OCI-M1 (cell line): ENCODE measurements around the gene PKHD1.

Experiments used
- DNase-seq: peaks from one replicate; lab custom pipeline; 2025; lab: John Stamatoyannopoulos, UW

PKHD1 gene

GRCh38 chr6:52045481-52045880, 41.9 kb downstream of the PKHD1 start:
- no peak for DNase-seq

- DNase-seq: no peak
These were observed 42.4 kb downstream of the PKHD1 start for GRCh38 chr6:52045033-52045432.

- DNase-seq: no peak
These were observed 45.1 kb downstream of the PKHD1 start for GRCh38 chr6:52042141-52042885.

DNA sequence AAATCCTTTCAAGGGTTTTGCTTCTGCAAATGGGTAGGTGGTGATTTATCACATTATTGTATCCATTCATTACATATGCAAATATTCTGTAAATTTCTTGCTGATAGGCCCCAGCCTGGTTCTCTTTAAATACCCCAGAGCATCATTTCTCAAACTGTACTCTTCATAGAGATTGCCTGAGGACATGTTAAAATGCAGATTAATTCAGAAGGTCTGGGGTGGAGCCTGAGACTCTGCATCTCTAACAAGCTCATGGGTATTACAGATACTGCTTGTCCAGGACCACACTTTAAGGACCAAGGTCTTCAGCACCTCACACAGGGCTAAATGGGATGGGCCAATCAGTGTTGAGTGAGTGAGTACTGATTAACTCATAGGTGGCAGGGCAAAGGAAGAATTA, 46.3 kb downstream of the PKHD1 start:
- DNase-seq: no peak

DNA sequence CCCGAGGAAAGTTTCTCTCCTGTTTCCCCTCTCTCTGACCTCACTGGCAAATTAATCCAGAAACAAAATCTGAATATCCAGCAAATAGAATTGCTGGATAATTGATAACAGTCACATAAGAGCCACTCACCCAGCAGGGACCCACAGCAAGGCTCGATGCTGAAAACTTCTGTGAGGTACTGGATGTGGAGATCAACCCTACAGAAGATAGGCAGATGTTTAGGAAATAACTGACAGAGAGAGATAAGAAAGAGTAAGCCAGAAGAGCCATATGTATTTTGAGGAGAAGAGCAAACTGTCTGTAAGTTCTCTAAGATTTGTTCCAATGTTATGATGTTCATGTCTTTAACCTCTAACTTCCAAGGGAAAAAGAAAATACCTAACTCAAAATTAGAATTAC, 59.7 kb downstream of the PKHD1 start:
- DNase-seq: peak; percentile 50

GRCh38 chr6:52024451-52025068, 62.9 kb downstream of the PKHD1 start:
- DNase-seq: no peak

DNA sequence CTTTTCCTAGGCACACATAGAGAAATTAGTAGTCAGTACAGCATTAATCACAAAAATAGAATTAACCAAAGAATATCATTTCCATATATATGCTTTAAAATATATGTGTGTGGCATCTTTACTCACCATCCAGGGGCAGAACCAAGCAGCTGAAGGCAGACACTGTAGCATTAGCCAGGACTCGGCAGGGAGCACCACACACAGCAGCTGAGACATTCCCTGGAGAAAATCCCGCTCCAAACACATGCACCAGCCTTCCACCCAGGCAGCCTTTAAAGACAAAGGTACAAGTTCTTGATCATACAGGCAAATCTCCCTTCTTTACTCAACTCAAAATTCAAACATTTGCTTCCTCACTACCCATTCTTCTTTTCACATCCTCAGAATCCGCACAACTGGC, 64.7 kb downstream of the PKHD1 start:
- no peak for DNase-seq

- peak; percentile 64 for DNase-seq
These were observed 66.4 kb downstream of the PKHD1 start for GRCh38 chr6:52020945-52021570.

DNA sequence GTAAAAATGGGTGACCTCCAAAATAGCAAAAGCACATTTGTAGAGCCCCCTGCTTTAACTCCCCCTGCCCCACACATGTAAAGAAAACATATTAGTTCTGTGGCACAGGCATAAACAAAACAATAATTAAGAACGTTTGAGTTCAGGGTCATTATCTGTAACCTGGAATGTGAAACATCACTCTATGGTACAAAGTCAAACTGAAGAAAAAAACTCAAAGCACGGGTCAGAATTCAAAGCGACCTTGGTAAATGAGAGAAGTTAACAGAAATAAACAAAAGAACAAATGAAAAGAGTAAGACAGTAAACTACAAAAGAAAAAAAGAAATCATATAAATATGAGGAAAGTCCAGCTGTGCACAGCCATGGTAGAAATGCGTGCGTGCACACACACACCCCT, 67.5 kb downstream of the PKHD1 start:
- DNase-seq: no peak

DNA sequence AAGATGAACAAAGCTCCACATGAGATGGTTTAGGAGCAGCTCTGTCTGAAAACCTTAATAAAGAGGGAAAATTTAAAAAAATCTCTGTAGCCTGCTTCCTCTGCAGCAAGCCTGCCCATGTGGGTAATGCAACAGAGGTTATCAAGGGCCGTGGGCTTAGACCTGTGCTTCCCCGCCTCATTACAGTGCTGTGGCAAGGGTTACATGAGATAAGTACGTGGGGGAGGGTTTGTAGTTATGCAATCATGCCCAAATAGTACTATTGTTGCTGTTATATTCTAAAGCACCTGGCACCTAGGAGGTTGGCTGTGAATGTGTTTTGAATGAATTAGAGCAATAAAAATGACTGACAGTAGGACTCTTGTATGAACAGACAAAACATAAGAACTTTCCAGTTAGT, 68.3 kb downstream of the PKHD1 start:
- peak; percentile 20 for DNase-seq

- DNase-seq: no peak
These were observed 70.3 kb downstream of the PKHD1 start for GRCh38 chr6:52016915-52017748.

DNA sequence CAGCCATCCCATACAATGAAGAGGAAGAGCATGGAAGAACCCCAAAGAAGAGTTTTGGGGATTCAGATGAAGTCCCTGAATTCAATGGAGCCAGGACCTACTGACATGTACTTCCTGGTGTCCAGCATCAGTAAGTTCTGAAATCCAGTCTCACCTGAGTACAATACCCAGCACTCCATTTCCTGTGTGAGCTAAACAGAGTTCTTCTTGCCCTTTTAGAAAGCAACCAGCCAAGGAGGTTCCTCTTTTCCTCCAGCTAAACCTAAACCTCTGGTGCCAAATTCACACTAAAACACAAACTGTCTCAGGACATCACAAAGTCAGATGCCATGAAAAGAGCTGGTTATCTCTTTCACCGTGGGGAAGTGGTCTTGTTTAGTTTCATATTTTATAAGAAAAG, 71.5 kb downstream of the PKHD1 start:
- peak; percentile 11 for DNase-seq

DNA sequence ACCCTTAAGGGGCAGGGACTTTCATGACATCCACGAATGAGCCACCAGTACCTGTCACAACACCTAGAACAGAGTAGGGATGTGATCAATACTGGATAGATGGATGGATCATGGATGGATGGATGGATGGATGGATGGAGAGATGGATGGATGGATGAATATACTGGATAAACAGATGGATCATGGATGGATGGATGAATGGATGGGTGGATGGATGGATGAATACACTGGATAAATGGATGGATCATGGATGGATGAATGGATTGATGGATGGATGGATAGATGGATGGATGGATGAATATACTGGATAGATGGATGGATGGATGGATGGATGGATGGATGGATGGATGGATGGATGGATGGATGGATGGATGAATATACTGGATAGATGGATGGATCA, 73.0 kb downstream of the PKHD1 start:
- no peak for DNase-seq

DNA sequence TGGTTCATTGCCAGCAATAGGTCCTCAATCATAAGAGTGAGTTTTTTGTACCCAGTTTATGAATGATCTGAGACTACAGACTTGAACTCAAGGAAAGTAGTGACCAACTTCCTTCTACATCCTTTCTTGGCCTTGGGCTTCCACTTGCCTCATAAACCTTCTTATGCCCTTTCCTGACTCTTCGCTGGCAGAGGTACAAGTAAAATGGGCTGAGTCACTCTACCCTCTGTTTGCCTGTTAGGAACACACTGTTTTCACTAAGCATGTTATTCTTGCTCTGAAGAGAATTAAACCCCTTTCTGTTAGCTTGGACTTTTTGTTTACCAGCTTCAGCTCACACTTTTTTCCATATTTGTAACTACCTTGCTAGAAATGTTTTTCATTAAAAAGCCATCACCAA, 74.4 kb downstream of the PKHD1 start:
- DNase-seq: no peak

GRCh38 chr6:52012582-52012981, 74.8 kb downstream of the PKHD1 start:
- no peak for DNase-seq

GRCh38 chr6:52010806-52011205, 76.6 kb downstream of the PKHD1 start:
- no peak for DNase-seq

- no peak for DNase-seq
These were observed 77.3 kb downstream of the PKHD1 start for GRCh38 chr6:52010145-52010544.

- DNase-seq: no peak
These were observed 77.8 kb downstream of the PKHD1 start for GRCh38 chr6:52009466-52010140.

- no peak for DNase-seq
These were observed 87.3 kb downstream of the PKHD1 start for GRCh38 chr6:52000064-52000463.

GRCh38 chr6:51996296-51996947, 91.0 kb downstream of the PKHD1 start:
- no peak for DNase-seq

- no peak for DNase-seq
These were observed 92.1 kb downstream of the PKHD1 start for GRCh38 chr6:51995214-51995755.
